Calu3 (cell line): ENCODE results near the gene DNAJC1. TPM values are rescaled to one million over a fixed set of nuclear protein-coding genes. Genes with fewer than 3 reads are reported as not detected.

Experiments used
- BruUV-seq: library from RNA; stranded (reverse); fragments of 400-500 nt; replicated peaks from 2 replicates; lab custom pipeline; 2021; lab: Mats Ljungman, UMichigan
- CTCF ChIA-PET: fragments of 300-600 bp; sonication (Branson Sonifier 250); formaldehyde crosslinking; loops from one replicate; lab custom pipeline; 2022; ENCODE audit warnings: antibody characterized with exemption; lab: Charles Lee
- DNase-seq: peaks from one replicate; pipeline ENCODE4 v3.0.0; 2022
- H3K27ac Mint-ChIP-seq: one replicate; pipeline ENCODE4 v1.8.0; 2022; ENCODE audit warnings: mixed read lengths; ENCODE audit not compliant: unreplicated experiment
- H3K27me3 Mint-ChIP-seq: one replicate; pipeline ENCODE4 v1.8.0; 2022; ENCODE audit warnings: mixed read lengths; ENCODE audit not compliant: unreplicated experiment
- H3K36me3 Mint-ChIP-seq: one replicate; pipeline ENCODE4 v1.8.0; 2022; ENCODE audit warnings: mild to moderate bottlenecking, moderate library complexity, mixed read lengths; ENCODE audit not compliant: insufficient read depth, unreplicated experiment
- H3K4me1 Mint-ChIP-seq: one replicate; pipeline ENCODE4 v1.8.0; 2022; ENCODE audit warnings: mild to moderate bottlenecking, low read depth, mixed read lengths; ENCODE audit not compliant: unreplicated experiment
- H3K4me3 Mint-ChIP-seq: one replicate; pipeline ENCODE4 v1.8.0; 2022; ENCODE audit warnings: mild to moderate bottlenecking, low read depth, moderate library complexity, mixed read lengths; ENCODE audit not compliant: unreplicated experiment
- H3K9me3 Mint-ChIP-seq: one replicate; pipeline ENCODE4 v1.8.0; 2022; ENCODE audit warnings: low read depth, mixed read lengths; ENCODE audit not compliant: unreplicated experiment
- intact Hi-C: fragments of 100-400 bp; cut with micrococcal nuclease; formaldehyde crosslinking; loops from one replicate; pipeline ENCODE4 v1.10.0; 2022; ENCODE audit not compliant: unreplicated experiment
- total RNA-seq: library from RNA; stranded (reverse); gene quantifications from 2 replicates; pipeline ENCODE4 v1.2.3, GENCODE V29; 2022
- TF ChIP-seq, protein P1 (sequence below): fragments of 200-600 bp; IDR thresholded peaks from one replicate; pipeline ENCODE4 v1.8.0; 2022; ENCODE audit warnings: antibody characterized with exemption; ENCODE audit not compliant: unreplicated experiment

Gene DNAJC1
- total RNA-seq, 1 experiment from 2014 or later = 17.0 TPM

DNA sequence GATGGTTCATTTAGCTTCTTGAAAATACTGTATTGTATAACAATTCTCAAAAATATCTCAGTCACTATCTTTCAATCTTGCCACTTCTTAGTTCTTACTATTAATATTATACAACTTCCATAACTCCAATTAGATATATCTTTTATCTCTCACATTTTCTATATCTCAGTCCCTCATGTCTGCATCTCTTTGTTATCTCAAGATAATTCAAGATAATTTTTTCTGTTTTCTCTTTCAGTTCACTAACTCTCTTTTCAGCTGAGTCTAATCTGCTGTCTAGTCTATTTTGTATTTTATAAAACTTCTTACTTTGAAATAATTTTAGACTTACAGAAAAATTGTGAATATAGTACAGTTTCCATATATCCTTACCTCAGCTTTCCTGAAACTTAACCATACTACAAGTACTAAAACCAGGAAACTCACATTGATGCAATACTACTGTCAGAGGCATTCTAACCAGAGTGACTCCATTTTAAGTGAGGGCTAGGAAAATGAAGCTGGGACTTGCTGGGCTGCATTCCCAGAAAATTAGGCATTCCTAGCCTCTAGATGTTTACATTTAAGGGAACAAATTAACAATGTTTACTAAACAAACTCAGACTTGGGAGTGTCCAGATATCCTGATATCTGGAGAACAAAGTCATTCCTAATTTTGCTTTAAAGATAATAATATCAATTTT, 38.4 kb downstream of the DNAJC1 start:
- CTCF ChIA-PET = no interaction called here
- intact Hi-C loops = no loop called here

DNA sequence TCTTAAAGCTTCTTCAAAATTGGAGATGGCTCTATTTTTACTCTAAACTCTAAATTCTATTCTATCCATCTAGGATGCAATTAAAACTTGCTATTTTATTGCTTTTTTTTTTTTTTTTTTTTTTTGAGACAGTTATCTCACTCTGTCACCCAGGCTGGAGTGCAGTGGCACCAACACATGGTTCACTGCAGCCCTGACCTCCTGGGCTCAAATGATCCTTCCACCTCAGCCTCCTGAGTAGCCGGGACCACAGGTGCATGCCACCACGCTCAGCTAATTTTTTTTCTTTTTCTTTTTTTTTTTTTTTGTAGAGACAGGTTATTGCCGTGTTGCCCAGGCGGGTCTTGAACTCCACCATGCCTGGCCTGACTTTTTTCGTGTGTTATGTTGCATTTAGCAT, 41.2 kb downstream of the DNAJC1 start:
- H3K27me3 Mint-ChIP-seq = no peaks in the 10 kb centered on the region
- H3K9me3 Mint-ChIP-seq = no peaks in the 10 kb centered on the region
- no TSS peak for BruUV-seq
- no peaks in the 10 kb centered on the region for H3K4me1 Mint-ChIP-seq
- H3K27ac Mint-ChIP-seq = no peak overlapping the region
- DNase-seq = no peak
- TF ChIP-seq, protein P1, sequence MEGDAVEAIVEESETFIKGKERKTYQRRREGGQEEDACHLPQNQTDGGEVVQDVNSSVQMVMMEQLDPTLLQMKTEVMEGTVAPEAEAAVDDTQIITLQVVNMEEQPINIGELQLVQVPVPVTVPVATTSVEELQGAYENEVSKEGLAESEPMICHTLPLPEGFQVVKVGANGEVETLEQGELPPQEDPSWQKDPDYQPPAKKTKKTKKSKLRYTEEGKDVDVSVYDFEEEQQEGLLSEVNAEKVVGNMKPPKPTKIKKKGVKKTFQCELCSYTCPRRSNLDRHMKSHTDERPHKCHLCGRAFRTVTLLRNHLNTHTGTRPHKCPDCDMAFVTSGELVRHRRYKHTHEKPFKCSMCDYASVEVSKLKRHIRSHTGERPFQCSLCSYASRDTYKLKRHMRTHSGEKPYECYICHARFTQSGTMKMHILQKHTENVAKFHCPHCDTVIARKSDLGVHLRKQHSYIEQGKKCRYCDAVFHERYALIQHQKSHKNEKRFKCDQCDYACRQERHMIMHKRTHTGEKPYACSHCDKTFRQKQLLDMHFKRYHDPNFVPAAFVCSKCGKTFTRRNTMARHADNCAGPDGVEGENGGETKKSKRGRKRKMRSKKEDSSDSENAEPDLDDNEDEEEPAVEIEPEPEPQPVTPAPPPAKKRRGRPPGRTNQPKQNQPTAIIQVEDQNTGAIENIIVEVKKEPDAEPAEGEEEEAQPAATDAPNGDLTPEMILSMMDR = no peak
- H3K36me3 Mint-ChIP-seq = no peaks in the 10 kb centered on the region
- no peak overlapping the region for H3K4me3 Mint-ChIP-seq
- CTCF ChIA-PET = interaction anchor here (0.7 kb wide), 1 partner anchor 173 kb away, joined by 5 read pairs; no protein-coding TSS in a partner anchor
- intact Hi-C loops = no loop called here

More for the DNA sequence above, 38.4 kb downstream of the DNAJC1 start:
- no peaks in the 10 kb centered on the region for H3K27me3 Mint-ChIP-seq
- no peak overlapping the region for H3K4me3 Mint-ChIP-seq
- H3K9me3 Mint-ChIP-seq = no peaks in the 10 kb centered on the region
- H3K4me1 Mint-ChIP-seq = no peaks in the 10 kb centered on the region
- TF ChIP-seq, protein P1 = no peak
- H3K36me3 Mint-ChIP-seq = no peaks in the 10 kb centered on the region
- DNase-seq = no peak
- H3K27ac Mint-ChIP-seq = no peak overlapping the region
- no TSS peak for BruUV-seq

DNA sequence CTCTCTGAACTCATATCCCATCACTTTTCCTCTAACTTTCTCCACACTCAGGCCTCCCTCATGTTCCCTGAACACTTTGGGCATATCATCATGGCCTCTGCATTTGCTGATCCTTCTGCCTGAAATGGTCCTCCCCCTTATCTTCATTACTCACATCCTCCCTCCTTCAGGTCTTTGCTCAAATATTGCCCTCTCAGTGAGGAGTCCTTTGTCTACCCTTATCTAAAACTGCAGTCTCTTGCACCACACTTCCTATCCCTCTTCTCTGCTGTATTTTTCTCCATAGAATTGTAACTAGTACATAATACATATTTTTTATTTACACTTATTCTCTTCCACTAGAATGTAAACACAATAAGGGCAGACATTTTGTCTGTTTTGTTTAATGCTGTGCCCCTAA, 41.7 kb downstream of the DNAJC1 start:
- H3K27me3 Mint-ChIP-seq = no peaks in the 10 kb centered on the region
- H3K36me3 Mint-ChIP-seq = no peaks in the 10 kb centered on the region
- no TSS peak for BruUV-seq
- no peak for DNase-seq
- H3K4me1 Mint-ChIP-seq = no peaks in the 10 kb centered on the region
- TF ChIP-seq, protein P1 = no peak
- no peak overlapping the region for H3K27ac Mint-ChIP-seq
- CTCF ChIA-PET = interaction anchor here (0.7 kb wide), 1 partner anchor 172 kb away, joined by 5 read pairs; no protein-coding TSS in a partner anchor
- H3K4me3 Mint-ChIP-seq = no peak overlapping the region
- H3K9me3 Mint-ChIP-seq = no peaks in the 10 kb centered on the region
- intact Hi-C loops = no loop called here

DNA sequence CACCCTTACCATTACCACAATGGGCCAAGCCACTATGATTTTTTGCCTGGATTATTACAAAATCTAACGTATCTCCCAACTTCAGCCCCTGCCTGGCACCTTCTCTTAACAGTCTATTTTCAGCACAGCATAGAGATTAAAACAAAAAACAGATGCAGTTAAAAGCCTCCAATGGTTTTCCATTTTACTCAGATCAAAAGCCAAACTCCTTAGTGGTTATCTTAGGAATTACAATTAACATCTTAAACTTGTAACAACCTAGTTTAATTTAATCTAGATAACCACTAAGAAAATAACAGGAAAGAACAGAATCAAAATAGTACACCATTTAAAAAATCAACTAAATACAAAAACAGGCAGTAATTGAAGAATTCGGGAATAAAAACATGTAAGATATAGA, 43.5 kb downstream of the DNAJC1 start:
- Mint-ChIP-seq H3K27me3 (no peaks in the 10 kb centered on the region), H3K4me3 (no peak overlapping the region), H3K36me3 (no peaks in the 10 kb centered on the region), H3K4me1 (no peaks in the 10 kb centered on the region), H3K9me3 (no peaks in the 10 kb centered on the region), H3K27ac (no peak overlapping the region)
- no TSS peak for BruUV-seq
- DNase-seq = no peak
- intact Hi-C loops = loop anchor here (5.0 to 10.0 kb wide), 2 partner anchors 885 to 1103 kb away; no protein-coding TSS in a partner anchor
- CTCF ChIA-PET = no interaction called here
- TF ChIP-seq, protein P1 = no peak
